Panc1 (cell line): ENCODE results near the gene TRIM10. TPM values are rescaled to one million over a fixed set of nuclear protein-coding genes. Genes with fewer than 3 reads are reported as not detected.

ENCODE experiments used
- ATAC-seq: fragments of 200-7000 bp; cut with Tn5 transposase; 2 replicates; pipeline ENCODE4 v1.9.1; 2020; ENCODE audit warnings: mild to moderate bottlenecking, moderate library complexity
- BruUV-seq: library from RNA; stranded (reverse); fragments of 400-500 nt; replicated peaks from 2 replicates; lab custom pipeline; 2021; lab: Mats Ljungman, UMichigan
- CTCF ChIA-PET: fragments of 300-600 bp; sonication (Branson Sonifier 250); formaldehyde crosslinking; loops from one replicate; lab custom pipeline; 2022; ENCODE audit warnings: antibody characterized with exemption; lab: Charles Lee
- POLR2A ChIA-PET: fragments of 300-600 bp; sonication (Branson Sonifier 250); formaldehyde crosslinking; loops from one replicate; lab custom pipeline; 2022; ENCODE audit warnings: antibody characterized with exemption; lab: Charles Lee
- DNase-seq: peaks from one replicate; pipeline ENCODE4 v3.0.0-alpha.2; 2010; ENCODE audit warnings: low read depth, low spot score
- H3K27ac ChIP-seq: 2 replicates; pipeline ENCODE4 v1.5.1; 2011; ENCODE audit warnings: mild to moderate bottlenecking, low read length, inconsistent platforms
- H3K27me3 ChIP-seq: fragments of 200-500 bp; sonication (Bioruptor generic); 2 replicates; pipeline ENCODE4 v1.6.0; 2014; ENCODE audit warnings: low read length, inconsistent platforms; ENCODE audit not compliant: control insufficient read depth, insufficient read depth
- H3K36me3 ChIP-seq: fragments of 200-500 bp; sonication (Bioruptor generic); 2 replicates; pipeline ENCODE4 v1.5.1; 2014; ENCODE audit warnings: inconsistent platforms, mild to moderate bottlenecking, low read length, moderate library complexity; ENCODE audit not compliant: control insufficient read depth, insufficient read depth
- H3K4me1 ChIP-seq: 2 replicates; pipeline ENCODE4 v1.5.1; 2011; ENCODE audit warnings: inconsistent platforms, mild to moderate bottlenecking, low read length, moderate library complexity; ENCODE audit not compliant: control insufficient read depth, insufficient read depth
- H3K4me3 ChIP-seq, 2 experiments: 2 replicates each; pipeline ENCODE4 v1.5.1; 2011 to 2012; ENCODE audit warnings: low read depth in 2 of 2, low read length in 2 of 2, mild to moderate bottlenecking in 2 of 2, inconsistent platforms in 1 of 2, moderate library complexity in 1 of 2
- H3K9me3 ChIP-seq: fragments of 200-500 bp; sonication (Bioruptor generic); 2 replicates; pipeline ENCODE4 v1.5.1; 2014; ENCODE audit warnings: low read depth, mild to moderate bottlenecking, inconsistent platforms, low read length, moderate library complexity; ENCODE audit not compliant: control insufficient read depth, insufficient read depth
- CTCF ChIP-seq: fragments of 450-650 bp; IDR thresholded peaks from 2 replicates; pipeline ENCODE4 v1.5.1; 2017; ENCODE audit warnings: mild to moderate bottlenecking
- POLR2AphosphoS5 ChIP-seq: IDR thresholded peaks from 2 replicates; pipeline ENCODE4 v1.6.1; 2012; ENCODE audit warnings: mild to moderate bottlenecking, low read depth, low read length, moderate library complexity
- REST ChIP-seq, 2 experiments: IDR thresholded peaks; 2 replicates each; pipeline ENCODE4 v1.6.1; 2011 to 2012; ENCODE audit warnings: low read depth in 2 of 2, control low read depth in 1 of 2, low read length in 1 of 2, mild to moderate bottlenecking in 1 of 2, moderate library complexity in 1 of 2; ENCODE audit not compliant: insufficient read depth in 1 of 2
- SIN3A ChIP-seq: IDR thresholded peaks from 2 replicates; pipeline ENCODE4 v1.6.1; 2012; ENCODE audit warnings: low read depth, mild to moderate bottlenecking, low read length, moderate library complexity, borderline replicate concordance; ENCODE audit not compliant: insufficient read depth
- TCF7L2 ChIP-seq: IDR thresholded peaks from 2 replicates; pipeline ENCODE4 v1.6.1; 2011; ENCODE audit warnings: mild to moderate bottlenecking, low read depth, low read length, inconsistent platforms
- in situ Hi-C: cut with HindIII; loops from 2 replicates; pipeline ENCODE4 v1.10.0; 2016; ENCODE audit warnings: low sequenced_read_pairs, low pct_unique_long_range_greater_than_20kb
- intact Hi-C: fragments of 100-400 bp; cut with micrococcal nuclease; formaldehyde crosslinking; loops from one replicate; pipeline ENCODE4 v1.10.0; 2022; ENCODE audit not compliant: unreplicated experiment
- total RNA-seq: library from RNA; stranded (reverse); gene quantifications from one replicate; pipeline ENCODE4 v1.2.1, GENCODE V29; 2021; ENCODE audit not compliant: unreplicated experiment

The TRIM10 gene
- total RNA-seq, 1 experiment from 2014 or later, result not detected

DNA sequence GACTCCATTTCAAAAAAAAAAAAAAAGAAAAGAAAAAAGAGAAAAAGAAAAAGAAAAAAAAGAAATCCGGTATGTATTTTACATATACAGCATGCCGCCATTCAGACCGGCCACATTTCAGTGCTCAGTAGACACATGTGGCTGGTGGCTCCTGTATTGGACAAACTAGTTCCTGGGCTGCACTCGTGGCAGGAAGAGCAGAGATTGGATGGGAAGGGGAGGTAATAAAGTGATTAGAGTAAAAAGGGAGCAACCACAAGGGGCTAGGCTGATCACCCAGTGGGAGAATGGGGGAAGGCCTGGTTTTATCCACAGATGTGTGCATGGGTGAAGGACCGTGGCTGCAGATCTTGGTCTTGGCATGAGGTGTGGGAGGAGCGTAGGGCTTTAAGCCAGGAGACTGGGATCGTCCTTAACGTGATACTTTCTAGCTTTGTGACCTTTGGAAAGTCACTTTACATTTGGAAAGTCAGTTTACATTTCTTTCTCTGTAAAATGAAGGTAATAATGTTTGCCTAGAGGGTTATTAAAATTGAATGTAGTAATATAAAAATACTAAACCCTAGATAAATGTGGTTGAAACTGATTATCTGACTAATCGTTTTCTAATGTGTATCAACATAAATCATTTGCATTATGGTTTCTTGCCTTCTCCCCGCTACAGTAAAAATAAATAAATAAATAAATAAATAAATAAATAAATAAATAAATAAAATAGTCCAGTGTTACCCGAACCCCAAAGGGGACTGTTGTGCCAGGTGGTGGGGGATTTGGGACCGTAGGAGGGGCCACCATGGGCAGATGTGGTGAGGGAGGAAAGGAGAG lies 1.5 kb upstream of the TRIM10 start:
- TF ChIP-seq CTCF (no peak), POLR2AphosphoS5 (no peak), SIN3A (no peak), TCF7L2 (no peak), REST (IDR thresholded peaks at IDR 0.05; ENCODE audit: insufficient read depth in 1 of 2, low read depth in 2 of 2, low read length in 1 of 2) (no peak)
- DNase-seq, result no peak
- Histone ChIP-seq H3K27me3 (peaks cover 6% of the 10 kb centered on the region; the same call in 1 of the 2 replicates), H3K4me1 (no peaks in the 10 kb centered on the region), H3K36me3 (no peaks in the 10 kb centered on the region), H3K27ac (no peak overlapping the region), H3K4me3 (peak overlapping the region; percentile 29 to 52), H3K9me3 (no peaks in the 10 kb centered on the region)
- ATAC-seq, result no peak
- no TSS peak for BruUV-seq
- intact Hi-C loops, result no loop called here
- in situ Hi-C loops, result no loop called here
- ChIA-PET POLR2A (no interaction called here), CTCF (no interaction called here)

DNA sequence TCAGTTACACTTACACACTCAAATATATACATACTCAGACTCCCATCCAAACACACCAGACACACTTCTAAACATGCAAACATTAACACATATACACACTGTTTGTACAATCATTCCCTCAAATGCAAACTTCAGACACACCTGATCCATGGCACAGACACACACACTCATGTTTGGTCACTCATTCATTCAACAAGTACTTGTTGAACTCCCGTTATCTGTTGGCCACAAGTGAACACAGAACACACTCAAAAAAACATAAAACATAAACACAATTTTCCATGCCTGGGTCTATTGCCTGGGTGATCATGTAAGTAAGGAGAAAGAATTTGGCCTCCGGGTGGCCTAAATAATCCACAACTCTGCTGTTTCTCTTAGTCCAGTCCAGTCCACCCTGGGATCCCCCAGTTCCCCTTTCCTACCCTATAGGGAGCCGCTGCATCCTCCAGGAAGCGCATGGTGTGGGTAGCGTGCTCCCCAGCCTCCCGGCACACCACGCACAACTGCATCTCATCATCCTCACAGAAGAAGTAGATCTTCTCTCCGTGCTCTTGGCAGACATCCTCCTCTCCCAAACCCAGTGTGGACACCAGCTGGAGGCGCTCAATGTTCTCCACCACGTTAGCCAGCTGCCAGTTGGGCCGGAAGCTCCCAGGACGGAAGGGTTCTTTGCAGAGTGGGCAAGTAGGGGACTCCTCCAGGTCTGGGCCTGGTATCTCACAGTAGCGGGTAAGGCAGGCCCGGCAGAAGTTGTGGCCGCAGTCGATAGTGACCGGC lies 815 bp downstream of the TRIM10 start:
- Histone ChIP-seq H3K4me1 (no peaks in the 10 kb centered on the region), H3K27me3 (peaks cover 10% of the 10 kb centered on the region; the same call in 1 of the 2 replicates), H3K27ac (no peak overlapping the region), H3K36me3 (no peaks in the 10 kb centered on the region), H3K4me3 (no peak overlapping the region), H3K9me3 (no peaks in the 10 kb centered on the region)
- no peak for ATAC-seq
- POLR2A ChIA-PET, result no interaction called here
- in situ Hi-C loops, result no loop called here
- TF ChIP-seq CTCF (no peak), SIN3A (no peak), TCF7L2 (no peak), POLR2AphosphoS5 (no peak), REST (IDR thresholded peaks at IDR 0.05; ENCODE audit: insufficient read depth in 1 of 2, low read depth in 2 of 2, low read length in 1 of 2) (no peak)
- BruUV-seq, result no TSS peak
- CTCF ChIA-PET, result no interaction called here
- no peak for DNase-seq
- intact Hi-C loops, result no loop called here
